Umbilical cord (tissue), 2 donors: Measurements from ENCODE around the gene ESRRB. TPM values are rescaled to one million over a fixed set of nuclear protein-coding genes. Genes with fewer than 3 reads are reported as not detected.

Experiments used
- DNase-seq: peaks from one replicate; pipeline ENCODE4 v3.0.0-alpha.2; 2015; ENCODE audit warnings: low spot score
- total RNA-seq: library from RNA; depleted of rRNA; stranded (reverse); fragments of >200 nt; gene quantifications from one replicate; pipeline ENCODE4 v1.2.3, GENCODE V29; 2014; ENCODE audit warnings: low replicate concordance; ENCODE audit not compliant: insufficient read depth

ESRRB gene
- total RNA-seq, 1 donor from 2014 or later, result 1.2 TPM

DNA sequence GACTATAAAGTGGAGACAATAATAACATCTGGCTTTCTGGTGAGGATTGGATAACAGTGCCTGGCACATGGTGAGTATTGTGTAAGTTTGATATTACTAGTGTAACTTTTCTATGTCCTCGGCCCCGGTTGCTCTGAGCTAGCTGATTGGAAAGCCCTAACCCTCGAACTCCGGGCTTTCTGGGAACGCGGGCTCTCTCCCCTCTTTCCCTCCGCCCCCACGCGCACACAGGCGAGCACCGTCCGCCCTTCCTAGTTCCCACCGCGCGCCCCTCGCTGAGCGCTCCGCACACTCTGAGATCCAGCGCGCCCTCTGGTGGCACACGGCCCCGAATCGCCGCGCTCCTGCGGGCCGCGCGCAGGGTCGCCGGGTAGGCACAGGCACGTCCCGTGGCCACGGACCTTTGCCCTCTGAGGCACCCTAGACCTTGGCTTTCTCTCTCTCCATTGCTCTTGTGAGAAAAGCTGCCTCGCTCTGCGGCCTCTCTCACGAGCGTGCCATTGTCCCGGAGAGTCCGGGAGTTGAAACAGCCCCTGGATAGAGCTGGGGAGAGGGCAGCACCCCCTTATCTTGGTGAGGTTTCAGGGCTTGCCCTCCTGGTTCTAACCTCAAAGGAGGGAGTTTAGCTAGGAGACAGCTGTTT lies 23.2 kb upstream of the ESRRB start:
- DNase-seq, result peak; percentile 48

DNA sequence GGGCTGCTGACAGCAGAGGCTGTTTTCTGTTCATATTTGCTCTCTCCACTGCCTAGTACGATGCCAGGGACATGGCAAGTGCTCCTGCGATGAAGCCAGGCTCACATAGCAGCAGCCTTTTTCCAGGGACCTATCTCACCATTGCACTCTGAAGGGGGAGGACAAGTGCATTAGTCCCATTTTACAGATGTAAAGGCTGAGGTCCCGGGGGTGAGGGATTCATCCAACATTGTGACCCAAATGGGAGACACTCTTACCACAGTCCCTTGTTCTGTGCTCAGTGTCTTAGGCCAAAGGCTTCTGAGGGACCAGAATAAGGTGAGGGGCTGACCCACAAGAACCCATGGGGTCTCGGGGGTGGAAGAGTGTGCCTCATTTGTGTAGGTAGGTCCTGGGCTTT lies 21.6 kb upstream of the ESRRB start:
- DNase-seq, result no peak

DNA sequence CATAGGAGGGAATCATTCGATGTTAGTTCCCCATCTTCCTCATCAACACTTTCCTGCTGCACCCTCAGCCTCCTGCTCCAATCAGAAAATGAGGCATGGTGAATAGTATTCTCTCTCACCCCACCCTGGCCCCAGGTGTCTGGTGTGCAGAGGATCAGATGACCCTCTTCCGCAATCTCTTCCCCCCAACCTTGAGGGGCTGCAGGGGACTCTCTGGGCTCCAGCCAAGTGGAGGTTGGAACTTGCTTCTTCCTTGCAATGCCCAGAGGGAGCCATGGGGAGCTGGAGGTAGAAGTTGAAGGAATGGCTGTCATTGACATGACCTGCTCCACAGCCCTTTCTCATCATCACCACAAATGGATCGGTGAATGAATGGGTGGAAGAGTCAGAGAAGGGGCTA lies 20.2 kb upstream of the ESRRB start:
- no peak for DNase-seq

DNA sequence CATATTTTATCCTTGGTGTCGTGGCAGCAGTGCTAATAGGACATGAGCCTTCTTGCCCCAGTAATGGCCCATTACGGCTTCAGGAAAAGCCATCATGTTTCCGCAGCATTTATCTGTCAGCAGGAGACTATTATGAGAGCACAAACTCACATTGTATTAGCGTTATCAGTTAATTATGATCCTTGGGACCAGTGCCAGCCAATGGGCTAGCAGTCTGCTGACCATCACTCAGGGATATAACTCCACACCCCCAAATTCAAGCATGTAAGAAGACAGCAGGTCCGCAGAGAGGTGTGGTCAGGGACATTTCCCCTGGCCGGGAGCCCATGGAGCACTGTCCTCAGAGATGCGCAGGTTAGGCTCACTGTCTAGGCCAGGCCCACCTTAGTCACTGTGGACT lies 4.9 kb upstream of the ESRRB start:
- no peak for DNase-seq

DNA sequence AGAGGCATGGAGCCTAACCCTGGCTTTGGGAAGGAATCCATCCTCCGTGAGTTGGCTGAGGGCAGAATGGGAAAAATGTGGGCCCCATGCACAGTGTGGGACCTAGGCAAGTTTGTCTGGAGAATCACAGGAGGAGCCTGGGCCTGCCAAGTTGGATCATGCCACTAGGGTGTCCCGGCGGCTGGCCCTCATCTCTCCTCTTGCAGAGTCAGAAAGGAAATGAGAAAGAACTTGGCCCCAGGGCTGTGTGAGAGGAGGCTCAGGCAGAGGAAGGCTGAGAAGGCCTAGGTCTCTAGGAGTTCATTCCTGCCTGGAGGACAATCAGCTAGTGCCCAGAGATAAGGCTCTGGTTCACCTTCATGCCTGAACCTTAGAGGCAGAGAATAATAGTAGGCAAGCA lies 2.5 kb upstream of the ESRRB start:
- no peak for DNase-seq

GRCh38 chr14:76375484-76375883 lies 453 bp upstream of the ESRRB start:
- no peak for DNase-seq

DNA sequence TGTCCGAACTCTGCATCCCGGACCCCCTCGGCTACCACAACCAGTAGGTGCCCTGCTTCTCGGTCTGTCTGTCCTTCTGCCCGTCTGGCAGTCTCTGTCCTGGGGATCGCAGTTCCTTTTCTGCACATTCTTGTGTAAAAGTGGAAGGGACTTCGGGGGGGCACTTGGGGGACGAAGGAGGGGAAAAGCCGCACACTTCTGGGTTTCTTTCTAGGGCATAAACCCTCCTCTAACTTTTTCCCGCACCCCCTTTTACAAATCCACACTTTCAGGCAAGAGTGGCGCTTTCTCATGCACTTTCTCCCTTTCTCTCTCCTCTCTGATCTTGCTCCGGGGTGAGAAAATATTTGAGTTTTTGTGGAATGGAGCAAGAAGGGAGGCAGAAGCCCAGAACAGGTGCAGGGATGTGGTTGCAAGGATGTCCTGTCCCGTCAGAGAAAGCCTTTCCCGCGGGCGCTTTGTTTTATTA lies 506 bp downstream of the ESRRB start:
- DNase-seq, result no peak

- no peak for DNase-seq
Observed at GRCh38 chr14:76376878-76377734, 1.2 kb downstream of the ESRRB start.

- no peak for DNase-seq
Observed at GRCh38 chr14:76377735-76378074, 1.8 kb downstream of the ESRRB start.

DNA sequence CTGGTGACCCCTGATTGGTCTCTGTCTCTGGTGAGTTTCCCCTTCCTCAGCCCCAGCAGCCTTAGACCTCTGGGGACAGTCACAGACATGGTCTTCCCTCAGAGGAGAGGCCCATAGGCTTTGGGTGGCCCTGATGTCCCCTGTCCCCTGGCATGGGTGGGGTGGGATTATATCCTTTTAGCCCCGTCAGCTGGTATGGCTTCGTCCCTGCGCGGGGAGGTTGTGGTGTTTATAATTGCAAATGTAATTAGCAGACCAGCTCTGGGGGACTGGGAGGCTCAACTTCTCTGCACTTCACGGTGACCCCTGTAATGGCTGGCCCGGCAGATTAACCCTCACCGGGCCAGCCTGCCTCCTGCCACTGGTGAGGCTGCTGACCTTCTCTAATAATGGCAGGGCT lies 5.1 kb downstream of the ESRRB start:
- no peak for DNase-seq

DNA sequence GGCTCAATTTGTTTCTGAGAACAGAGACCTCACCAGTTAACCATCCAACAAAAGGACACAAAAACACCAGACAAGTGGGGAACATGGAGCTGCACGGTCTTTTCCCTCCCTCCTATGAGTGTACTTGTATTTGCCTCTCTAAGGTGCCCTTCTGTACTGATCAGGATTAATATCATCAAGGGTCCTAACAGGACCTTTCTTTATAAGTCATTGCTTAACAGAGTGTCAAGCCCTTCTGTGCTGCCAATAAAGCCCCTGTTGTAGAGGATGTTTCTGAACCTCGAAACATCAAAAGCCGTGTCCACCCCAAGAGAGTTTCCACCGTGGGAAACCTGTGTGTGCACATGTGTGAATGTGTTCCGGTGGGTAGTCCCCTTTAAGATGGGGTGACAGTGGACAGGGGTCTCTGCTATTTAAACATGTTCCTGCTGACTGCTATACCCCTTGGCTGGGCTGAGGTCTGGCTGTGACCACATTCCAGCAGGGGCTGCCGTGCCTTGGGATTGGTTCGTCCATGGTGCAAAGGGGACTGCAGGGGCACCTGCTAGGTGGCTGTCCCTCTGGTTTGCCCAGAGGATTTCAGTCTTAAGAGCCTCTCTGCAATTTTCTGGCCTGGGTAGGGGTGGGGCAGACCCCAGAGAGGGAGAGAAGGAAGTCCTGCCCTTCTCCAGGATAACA lies 6.0 kb downstream of the ESRRB start:
- DNase-seq, result no peak

- DNase-seq, result no peak
Observed at GRCh38 chr14:76382495-76382832, 6.5 kb downstream of the ESRRB start.

- DNase-seq, result no peak
Observed at GRCh38 chr14:76385435-76385834, 9.5 kb downstream of the ESRRB start.

- DNase-seq, result peak; percentile 71
Observed at GRCh38 chr14:76386944-76387782, 11.2 kb downstream of the ESRRB start.

- no peak for DNase-seq
Observed at GRCh38 chr14:76389841-76390240, 13.9 kb downstream of the ESRRB start.

DNA sequence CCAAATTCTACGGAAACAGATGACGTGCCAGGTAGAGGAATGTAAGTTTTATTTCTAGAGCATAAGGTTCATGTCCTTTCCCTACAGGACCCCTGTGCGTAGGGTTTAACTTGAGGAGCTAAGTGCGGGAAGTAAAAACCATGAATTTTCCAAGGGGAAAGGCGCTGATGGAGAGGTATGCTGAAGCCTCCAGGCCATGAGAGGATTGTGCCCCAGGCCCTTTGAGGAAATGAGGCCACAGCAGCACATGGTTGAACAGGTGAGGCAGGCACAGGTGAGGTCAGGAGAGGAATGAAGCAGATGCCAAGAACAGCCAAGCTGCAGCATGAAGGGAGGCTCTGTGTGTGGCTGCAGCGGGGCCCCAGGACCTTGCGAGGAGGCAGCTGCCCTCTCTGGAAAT lies 14.7 kb downstream of the ESRRB start:
- no peak for DNase-seq

GRCh38 chr14:76391981-76392690 lies 16.2 kb downstream of the ESRRB start:
- peak; percentile 9 for DNase-seq

GRCh38 chr14:76394569-76394968 lies 18.6 kb downstream of the ESRRB start:
- DNase-seq, result no peak

DNA sequence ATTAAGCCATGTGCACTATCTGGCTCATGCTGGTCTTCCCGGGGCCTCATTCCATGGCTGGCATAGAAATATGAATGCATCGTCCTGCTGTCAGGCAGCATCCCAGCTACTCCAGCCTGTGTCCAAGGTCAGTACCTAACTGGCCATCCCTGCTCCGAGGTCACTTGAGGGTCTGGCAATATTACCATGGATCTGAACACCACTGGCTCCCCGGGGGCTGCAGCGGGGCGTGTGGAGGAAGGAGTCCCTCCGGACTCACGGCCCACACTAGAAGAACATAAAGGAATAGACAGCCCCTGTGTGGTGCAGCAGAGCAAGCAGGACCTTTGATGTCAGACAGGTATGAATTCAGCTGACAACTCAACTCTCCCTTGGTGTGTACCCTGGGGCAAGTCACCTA lies 19.2 kb downstream of the ESRRB start:
- DNase-seq, result no peak

GRCh38 chr14:76396714-76397187 lies 20.8 kb downstream of the ESRRB start:
- DNase-seq, result no peak

DNA sequence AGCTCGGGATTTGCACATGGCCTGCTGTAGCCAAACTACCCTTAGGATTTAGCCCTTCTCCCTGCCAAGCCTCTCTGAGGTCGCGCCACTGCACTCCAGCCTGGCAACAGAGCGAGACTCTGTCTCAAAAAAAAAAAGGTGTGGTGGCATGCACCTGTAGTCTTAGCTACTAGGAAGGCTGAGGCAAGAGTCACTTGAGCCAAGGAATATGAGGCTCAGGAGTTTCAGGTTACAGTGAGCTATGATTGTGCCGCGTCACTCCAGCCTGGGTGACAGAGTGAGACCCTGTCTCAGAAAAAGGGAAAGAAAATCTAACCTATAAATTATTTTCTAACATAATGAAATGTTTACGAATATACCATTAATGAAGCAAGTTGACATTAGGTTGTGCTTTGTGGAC lies 29.7 kb downstream of the ESRRB start:
- DNase-seq, result no peak
